Measurements from ENCODE around the gene AQP1.
A peak's percentile ranks its signal among the peaks of the same experiment; 100 is the strongest.

AQP1 gene

GRCh38 chr7:30915005-30915601 is 3.5 kb downstream of the AQP1 start:
- peak; percentile 15; the same call in 1 of the 2 replicates for TF ChIP-seq POLR2A (IDR thresholded peaks at IDR 0.05; ENCODE audit: low read depth, low read length)
- FAIRE-seq (no peak), DNase-seq (ENCODE audit: insufficient read length, low spot score) (peak; percentile 57)

GRCh38 chr7:30915751-30916150 is 4.1 kb downstream of the AQP1 start:
- no peak for DNase-seq (ENCODE audit: insufficient read length, low spot score)
- no peak for TF ChIP-seq POLR2A (IDR thresholded peaks at IDR 0.05; ENCODE audit: low read depth, low read length)
- no peak for FAIRE-seq

- FAIRE-seq (no peak), DNase-seq (ENCODE audit: insufficient read length, low spot score) (no peak)
- no peak for TF ChIP-seq POLR2A (IDR thresholded peaks at IDR 0.05; ENCODE audit: low read depth, low read length)
Observed at GRCh38 chr7:30916255-30916654, 4.6 kb downstream of the AQP1 start.

GRCh38 chr7:30916767-30917166 is 5.1 kb downstream of the AQP1 start:
- no peak for DNase-seq (ENCODE audit: insufficient read length, low spot score)
- TF ChIP-seq POLR2A (IDR thresholded peaks at IDR 0.05; ENCODE audit: low read depth, low read length) = no peak
- FAIRE-seq = no peak

- no peak for TF ChIP-seq POLR2A (IDR thresholded peaks at IDR 0.05; ENCODE audit: low read depth, low read length)
- no peak for FAIRE-seq
- DNase-seq (ENCODE audit: insufficient read length, low spot score) = no peak
Observed at GRCh38 chr7:30917216-30917893, 5.7 kb downstream of the AQP1 start.

GRCh38 chr7:30918676-30919075 is 7.0 kb downstream of the AQP1 start:
- TF ChIP-seq POLR2A (IDR thresholded peaks at IDR 0.05; ENCODE audit: low read depth, low read length) = no peak
- DNase-seq (ENCODE audit: insufficient read length, low spot score) (no peak), FAIRE-seq (no peak)

- FAIRE-seq = no peak
- no peak for TF ChIP-seq POLR2A (IDR thresholded peaks at IDR 0.05; ENCODE audit: low read depth, low read length)
- DNase-seq (ENCODE audit: insufficient read length, low spot score) = no peak
Observed at GRCh38 chr7:30920021-30920583, 8.4 kb downstream of the AQP1 start.

- TF ChIP-seq POLR2A (IDR thresholded peaks at IDR 0.05; ENCODE audit: low read depth, low read length) = peak; percentile 39; the same call in 1 of the 2 replicates
- FAIRE-seq (no peak), DNase-seq (ENCODE audit: insufficient read length, low spot score) (peak; percentile 84)
Observed at GRCh38 chr7:30920584-30921539, 9.2 kb downstream of the AQP1 start.

- no peak for TF ChIP-seq POLR2A (IDR thresholded peaks at IDR 0.05; ENCODE audit: low read depth, low read length)
- DNase-seq (ENCODE audit: insufficient read length, low spot score) = no peak
- no peak for FAIRE-seq
Observed at GRCh38 chr7:30921540-30922401, 10.1 kb downstream of the AQP1 start.

- no peak for TF ChIP-seq POLR2A (IDR thresholded peaks at IDR 0.05; ENCODE audit: low read depth, low read length)
Observed at GRCh38 chr7:30922596-30922995, 10.9 kb downstream of the AQP1 start.

GRCh38 chr7:30923009-30923773 is 11.5 kb downstream of the AQP1 start:
- FAIRE-seq (no peak), DNase-seq (ENCODE audit: insufficient read length, low spot score) (no peak)

More at GRCh38 chr7:30922596-30922995, 10.9 kb downstream of the AQP1 start:
- FAIRE-seq (no peak), DNase-seq (ENCODE audit: insufficient read length, low spot score) (no peak)

GRCh38 chr7:30923774-30924413 is 12.2 kb downstream of the AQP1 start:
- FAIRE-seq (no peak), DNase-seq (ENCODE audit: insufficient read length, low spot score) (no peak)

More at GRCh38 chr7:30923009-30923773, 11.5 kb downstream of the AQP1 start:
- no peak for TF ChIP-seq POLR2A (IDR thresholded peaks at IDR 0.05; ENCODE audit: low read depth, low read length)

More at GRCh38 chr7:30923774-30924413, 12.2 kb downstream of the AQP1 start:
- TF ChIP-seq POLR2A (IDR thresholded peaks at IDR 0.05; ENCODE audit: low read depth, low read length) = no peak

Data from H54 (cell line).